Muscle of leg (tissue), 11 donors: ENCODE data around the gene PARD3. TPM values are rescaled to one million over a fixed set of nuclear protein-coding genes. Genes with fewer than 3 reads are reported as not detected.

Experiments
- DNase-seq: peaks from one replicate; pipeline ENCODE4 v3.0.0; 2013
- H3K27ac ChIP-seq: one replicate; pipeline ENCODE4 v1.5.1; 2013; ENCODE audit warnings: mild to moderate bottlenecking, low read length, control low read depth
- H3K27me3 ChIP-seq: one replicate; pipeline ENCODE4 v1.6.1; 2013; ENCODE audit warnings: low read length; ENCODE audit not compliant: control insufficient read depth, insufficient read depth
- H3K36me3 ChIP-seq: one replicate; pipeline ENCODE4 v1.6.1; 2013; ENCODE audit warnings: low read length; ENCODE audit not compliant: control insufficient read depth, insufficient read depth
- H3K4me1 ChIP-seq: one replicate; pipeline ENCODE4 v1.6.1; 2013; ENCODE audit warnings: low read length; ENCODE audit not compliant: control insufficient read depth, insufficient read depth
- H3K4me3 ChIP-seq: one replicate; pipeline ENCODE4 v1.5.1; 2013; ENCODE audit warnings: low read length, control low read depth
- H3K9me3 ChIP-seq: replicated peaks from 2 replicates; pipeline ENCODE4 v1.6.1; 2013; ENCODE audit warnings: low read depth, low read length; ENCODE audit not compliant: control insufficient read depth
- WGBS: methylation state at CpG from one replicate; pipeline ENCODE4 v1.1.5; 2013; ENCODE audit warnings: missing lambda C conversion rate; ENCODE audit not compliant: insufficient coverage; 5-methylcytosine and 5-hydroxymethylcytosine counted together
- polyA plus RNA-seq, 8 donors: library from polyadenylated mRNA; unstranded; fragments of 120-200 nt; gene quantifications; one replicate each; pipeline versions ENCODE4 v1.2.1 to v1.2.3, GENCODE V29; 2013; ENCODE audit warnings: inconsistent platforms in 1 of 8, low replicate concordance in 1 of 8; ENCODE audit not compliant: insufficient read length in 8 of 8, insufficient read depth in 1 of 8
- total RNA-seq: library from RNA; stranded (reverse); fragments of 120-200 nt; gene quantifications from one replicate; pipeline ENCODE4 v1.2.4, GENCODE V29; 2013

Gene PARD3
- total and polyA plus RNA-seq, 9 donors: 32.4 to 59.0 (median 41.9) TPM

DNA sequence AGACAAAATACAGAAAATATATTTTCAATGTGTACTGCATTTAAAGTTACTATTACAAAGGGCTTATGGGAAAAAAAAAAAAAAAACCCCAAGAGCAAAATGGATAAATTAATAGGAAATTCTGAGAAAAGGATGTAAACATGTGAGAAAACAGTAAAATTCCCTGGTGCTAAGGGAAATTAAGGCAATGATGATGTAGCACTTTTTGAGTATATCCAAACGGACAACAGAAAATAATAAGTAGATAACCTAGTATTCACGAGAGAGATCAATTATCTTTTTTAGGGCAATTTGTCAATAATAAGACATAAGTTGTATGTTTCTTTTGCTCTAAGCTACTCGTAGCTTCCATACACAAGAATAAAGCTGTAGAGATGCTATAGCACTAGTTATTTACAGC, 80.2 kb downstream of the PARD3 start:
- no peak overlapping the region for H3K27ac ChIP-seq
- no peaks in the 10 kb centered on the region for H3K27me3 ChIP-seq
- no peak for DNase-seq
- peaks cover 18% of the 10 kb centered on the region for H3K4me1 ChIP-seq
- H3K9me3 ChIP-seq: no peaks in the 10 kb centered on the region
- no peak overlapping the region for H3K4me3 ChIP-seq
- no CpG with 5 or more reads among the region's 3 CpGs for WGBS
- H3K36me3 ChIP-seq: no peaks in the 10 kb centered on the region

- Histone ChIP-seq H3K27ac (no peak overlapping the region), H3K27me3 (no peaks in the 10 kb centered on the region), H3K4me1 (peaks cover 10% of the 10 kb centered on the region), H3K9me3 (no peaks in the 10 kb centered on the region), H3K4me3 (no peak overlapping the region), H3K36me3 (no peaks in the 10 kb centered on the region)
- no peak for DNase-seq
- WGBS: no CpG with 5 or more reads among the region's 4 CpGs
Observed at GRCh38 chr10:34732926-34733325, 82.2 kb downstream of the PARD3 start.

DNA sequence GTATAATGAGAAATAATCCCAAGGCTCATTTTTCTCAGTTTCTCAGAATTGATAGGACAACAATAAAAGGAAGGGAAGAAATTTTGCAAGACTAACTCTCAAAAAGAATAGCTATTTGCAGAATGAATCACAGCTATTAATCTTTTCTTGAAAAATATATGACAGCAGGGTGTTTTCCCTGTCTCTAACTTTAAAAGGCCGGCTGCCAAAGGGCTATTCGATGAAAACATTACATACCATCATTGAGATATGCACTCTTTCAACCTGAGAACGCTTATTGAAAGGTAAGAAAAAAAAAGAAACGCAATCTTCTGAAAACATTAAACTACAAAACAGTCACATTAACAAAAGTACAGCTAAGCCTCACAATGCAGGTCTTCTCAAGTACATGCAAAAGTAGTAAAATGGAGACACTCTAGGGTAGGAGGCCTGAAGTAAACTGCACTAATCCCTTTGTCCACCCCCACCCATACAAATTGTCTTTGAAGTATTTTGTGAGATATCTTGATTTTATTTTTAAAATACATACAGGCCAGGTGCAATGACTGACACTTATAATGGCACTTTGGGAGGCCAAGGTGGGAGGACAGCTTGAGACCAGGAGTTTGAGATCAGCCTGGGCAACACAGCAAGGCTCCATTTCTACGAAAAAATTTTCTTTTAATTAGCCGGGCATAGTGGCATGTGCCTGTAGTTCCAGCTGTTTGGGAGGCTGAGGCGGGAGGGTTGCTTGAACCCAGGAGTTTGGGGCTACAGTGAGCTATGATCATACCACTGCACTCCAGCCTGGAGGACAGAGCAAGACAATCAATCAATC, 83.0 kb downstream of the PARD3 start:
- no peak for DNase-seq
- Histone ChIP-seq H3K27ac (no peak overlapping the region), H3K36me3 (no peaks in the 10 kb centered on the region), H3K4me3 (no peak overlapping the region), H3K27me3 (no peaks in the 10 kb centered on the region), H3K4me1 (peaks cover 5% of the 10 kb centered on the region), H3K9me3 (no peaks in the 10 kb centered on the region)
- WGBS: 100% methylated on average over 2 of the region's 7 CpGs

DNA sequence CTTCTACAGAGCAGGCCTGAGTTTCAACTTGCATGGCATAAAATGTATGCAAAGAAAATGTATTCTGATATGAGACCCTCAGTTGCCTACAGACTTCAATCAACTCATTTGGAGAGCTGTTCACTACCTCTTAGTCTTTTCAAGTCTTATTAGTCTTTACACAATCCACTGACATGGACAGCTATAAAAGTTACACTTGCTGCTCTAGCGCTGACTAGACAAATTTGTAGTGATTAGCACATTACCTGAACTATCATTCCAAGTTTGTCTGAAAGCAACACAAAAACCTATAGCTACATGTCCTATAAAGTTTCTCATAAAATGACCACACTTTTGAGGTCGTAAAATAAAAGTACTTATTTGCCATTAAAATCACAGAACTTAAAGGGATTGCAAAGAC, 83.9 kb downstream of the PARD3 start:
- 100% methylated on average over 1 of the region's 2 CpGs for WGBS
- no peaks in the 10 kb centered on the region for H3K9me3 ChIP-seq
- H3K4me1 ChIP-seq: peaks cover 3% of the 10 kb centered on the region
- no peak overlapping the region for H3K27ac ChIP-seq
- no peak for DNase-seq
- no peaks in the 10 kb centered on the region for H3K36me3 ChIP-seq
- H3K4me3 ChIP-seq: no peak overlapping the region
- no peaks in the 10 kb centered on the region for H3K27me3 ChIP-seq

- Histone ChIP-seq H3K9me3 (no peaks in the 10 kb centered on the region), H3K4me1 (peaks cover 3% of the 10 kb centered on the region), H3K27ac (no peak overlapping the region), H3K4me3 (no peak overlapping the region), H3K27me3 (no peaks in the 10 kb centered on the region), H3K36me3 (no peaks in the 10 kb centered on the region)
- no CpG with 5 or more reads among the region's 7 CpGs for WGBS
- no peak for DNase-seq
Observed at GRCh38 chr10:34730726-34731125, 84.4 kb downstream of the PARD3 start.

DNA sequence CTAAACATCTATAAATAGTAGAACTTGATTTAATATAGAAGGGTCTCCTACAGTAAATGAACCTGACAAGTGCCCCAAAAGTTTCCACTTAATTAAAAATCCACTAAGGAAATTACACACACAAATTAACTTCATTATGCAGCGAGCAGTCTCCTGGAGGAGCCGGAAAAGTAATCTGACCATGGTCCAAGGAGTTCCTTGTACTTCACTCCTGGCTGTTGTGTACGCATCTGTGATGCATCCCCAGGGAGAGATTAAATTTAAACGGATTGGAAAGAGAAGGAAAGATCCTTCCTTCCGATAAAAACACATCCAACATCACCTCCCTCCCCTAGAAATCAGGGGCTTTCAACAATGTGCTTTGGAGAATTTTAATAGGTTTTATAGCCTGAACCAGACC, 85.5 kb downstream of the PARD3 start:
- peaks cover 3% of the 10 kb centered on the region for H3K4me1 ChIP-seq
- no peaks in the 10 kb centered on the region for H3K36me3 ChIP-seq
- WGBS: no CpG with 5 or more reads among the region's 5 CpGs
- no peaks in the 10 kb centered on the region for H3K27me3 ChIP-seq
- DNase-seq: peak; percentile 80
- no peak overlapping the region for H3K4me3 ChIP-seq
- no peaks in the 10 kb centered on the region for H3K9me3 ChIP-seq
- no peak overlapping the region for H3K27ac ChIP-seq

DNA sequence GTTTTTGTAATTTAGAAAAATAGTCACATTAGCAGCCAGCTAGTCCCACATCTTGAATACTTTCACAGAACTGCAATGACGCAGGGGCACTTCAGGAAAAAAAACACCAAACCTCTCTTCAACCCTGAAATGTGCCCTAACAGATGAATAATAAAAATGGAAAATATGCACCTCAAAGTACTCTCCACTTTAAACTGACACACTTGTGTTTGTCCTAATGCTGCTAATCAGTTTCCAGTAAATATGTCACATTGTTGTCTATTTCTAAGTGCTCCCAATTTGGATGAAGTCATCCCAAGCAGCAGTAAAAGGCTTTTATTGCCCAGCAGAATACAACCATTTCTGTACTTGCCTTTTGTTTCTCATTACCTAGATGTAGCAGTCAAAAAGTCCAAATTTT, 86.7 kb downstream of the PARD3 start:
- H3K27ac ChIP-seq: no peak overlapping the region
- H3K4me3 ChIP-seq: no peak overlapping the region
- no peaks in the 10 kb centered on the region for H3K27me3 ChIP-seq
- peaks cover 3% of the 10 kb centered on the region for H3K4me1 ChIP-seq
- no peak for DNase-seq
- H3K9me3 ChIP-seq: no peaks in the 10 kb centered on the region
- WGBS: no CpG with 5 or more reads among the region's 1 CpG
- H3K36me3 ChIP-seq: no peaks in the 10 kb centered on the region

GRCh38 chr10:34727595-34728033, 87.5 kb downstream of the PARD3 start:
- H3K4me1 ChIP-seq: peaks cover 3% of the 10 kb centered on the region
- 43% methylated on average over 6 of the region's 9 CpGs for WGBS
- H3K27ac ChIP-seq: no peak overlapping the region
- no peak overlapping the region for H3K4me3 ChIP-seq
- no peaks in the 10 kb centered on the region for H3K27me3 ChIP-seq
- no peak for DNase-seq
- H3K9me3 ChIP-seq: no peaks in the 10 kb centered on the region
- H3K36me3 ChIP-seq: no peaks in the 10 kb centered on the region

- Histone ChIP-seq H3K27ac (no peak overlapping the region), H3K9me3 (no peaks in the 10 kb centered on the region), H3K4me1 (peaks cover 3% of the 10 kb centered on the region), H3K36me3 (no peaks in the 10 kb centered on the region), H3K27me3 (no peaks in the 10 kb centered on the region), H3K4me3 (no peak overlapping the region)
- no peak for DNase-seq
Observed at GRCh38 chr10:34726862-34727261, 88.2 kb downstream of the PARD3 start.

- H3K27me3 ChIP-seq: no peaks in the 10 kb centered on the region
- no peak overlapping the region for H3K4me3 ChIP-seq
- H3K9me3 ChIP-seq: no peaks in the 10 kb centered on the region
- 40% methylated on average over 4 of the region's 10 CpGs for WGBS
- no peak overlapping the region for H3K27ac ChIP-seq
- DNase-seq: peak; percentile 86
- H3K4me1 ChIP-seq: peaks cover 3% of the 10 kb centered on the region
- H3K36me3 ChIP-seq: no peaks in the 10 kb centered on the region
Observed at GRCh38 chr10:34723750-34724149, 91.3 kb downstream of the PARD3 start.

GRCh38 chr10:34722404-34722803, 92.7 kb downstream of the PARD3 start:
- Histone ChIP-seq H3K27me3 (no peaks in the 10 kb centered on the region), H3K27ac (no peak overlapping the region), H3K4me1 (peaks cover 5% of the 10 kb centered on the region), H3K4me3 (no peak overlapping the region), H3K36me3 (no peaks in the 10 kb centered on the region), H3K9me3 (no peaks in the 10 kb centered on the region)
- 81% methylated on average over 3 of the region's 4 CpGs for WGBS
- DNase-seq: no peak
